ENCODE results near the gene CST11.

GRCh38 chr20:23440004-23440403 lies 12.7 kb downstream of the CST11 start:
- no peak for TF ChIP-seq CTCF (optimal IDR thresholded peaks at IDR 0.05 in 1 of 3, IDR thresholded peaks at IDR 0.05 in 1 of 3, conservative IDR thresholded peaks at IDR 0.05 in 1 of 3; ENCODE audit: extremely low read depth in 1 of 3, insufficient read depth in 2 of 3, low read length in 3 of 3)
- TF ChIP-seq EZH2 (IDR thresholded peaks at IDR 0.05; ENCODE audit: low read length) = no peak
